HG03432 (cell line): ENCODE measurements around the gene TMCO4.
"Not testable (repeated sequence)": the region's sequence is repeated elsewhere in the genome, so short reads cannot be mapped to it uniquely, and the experiment has no call there.

Experiments
- ATAC-seq: cut with Tn5 transposase; IDR thresholded peaks from one replicate; pipeline ENCODE4 v1.9.1; 2021; ENCODE audit warnings: mild to moderate bottlenecking, moderate library complexity; ENCODE audit not compliant: unreplicated experiment

TMCO4 gene

DNA sequence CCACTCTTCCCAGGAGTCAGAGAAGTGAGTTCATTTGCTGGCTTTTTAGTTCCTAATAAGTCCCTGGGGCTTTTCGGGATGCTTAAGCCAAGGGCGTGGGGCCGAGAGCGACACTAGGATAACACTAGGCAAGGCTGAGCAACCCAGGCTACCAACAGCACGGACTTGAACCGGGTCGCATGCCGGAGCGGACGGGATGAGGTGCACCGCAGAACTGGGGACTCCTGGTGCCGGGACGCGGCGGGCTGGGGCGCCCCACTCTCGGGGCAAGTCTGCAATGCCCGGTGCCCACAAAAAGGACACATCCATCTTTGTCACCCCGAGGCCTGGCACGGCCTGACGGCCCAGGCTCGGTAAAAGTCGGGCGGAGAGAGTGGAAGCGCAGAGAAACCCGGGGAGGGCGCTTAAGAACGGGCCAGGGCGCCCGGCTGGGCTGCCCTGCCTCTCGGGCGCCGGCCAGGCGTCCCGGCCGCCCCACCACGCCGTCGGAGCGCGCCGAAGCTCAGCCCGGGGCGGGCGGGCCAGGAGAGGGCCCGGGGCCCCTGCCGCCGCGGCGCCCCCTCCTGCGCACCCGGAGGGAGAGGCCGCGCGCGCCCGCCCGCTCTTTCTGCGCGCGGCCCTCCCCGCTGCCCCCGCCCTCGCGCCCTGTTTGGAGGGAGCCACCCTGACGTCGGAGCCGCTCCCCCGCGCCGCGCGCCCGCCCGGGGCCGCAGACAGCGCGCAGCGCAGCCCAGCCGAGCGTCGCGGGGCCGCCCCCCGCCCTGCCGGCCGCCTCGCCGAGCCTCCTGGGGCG, 155.9 kb downstream of the TMCO4 start, which contains the start of gene NBL1:
Gene NBL1, plus strand, starts transcription at position 710 of the 793 bp plus-strand sequence. CDS start 10,720 bp downstream, outside the sequence.
- peak; percentile 51 for ATAC-seq

DNA sequence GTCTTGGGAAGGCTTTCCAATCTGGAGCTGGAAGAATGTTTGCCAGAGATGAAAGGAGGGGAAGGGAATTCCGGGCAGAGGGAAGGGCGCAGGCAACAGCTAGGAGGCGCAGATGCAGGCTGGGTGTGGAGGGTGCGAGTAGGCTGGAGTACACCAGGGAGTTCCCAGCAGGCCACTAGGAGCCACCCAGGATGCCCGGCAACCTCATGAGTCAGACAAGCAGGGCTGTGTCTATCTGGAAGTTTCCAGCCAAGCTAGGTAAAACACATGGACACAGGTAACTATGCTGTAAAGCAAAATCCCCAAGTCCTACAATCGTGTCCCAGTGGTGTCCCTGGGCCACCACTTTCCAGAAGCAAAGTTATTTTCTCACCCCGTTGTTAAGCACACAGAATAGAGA, 156.6 kb downstream of the TMCO4 start:
- no peak for ATAC-seq

DNA sequence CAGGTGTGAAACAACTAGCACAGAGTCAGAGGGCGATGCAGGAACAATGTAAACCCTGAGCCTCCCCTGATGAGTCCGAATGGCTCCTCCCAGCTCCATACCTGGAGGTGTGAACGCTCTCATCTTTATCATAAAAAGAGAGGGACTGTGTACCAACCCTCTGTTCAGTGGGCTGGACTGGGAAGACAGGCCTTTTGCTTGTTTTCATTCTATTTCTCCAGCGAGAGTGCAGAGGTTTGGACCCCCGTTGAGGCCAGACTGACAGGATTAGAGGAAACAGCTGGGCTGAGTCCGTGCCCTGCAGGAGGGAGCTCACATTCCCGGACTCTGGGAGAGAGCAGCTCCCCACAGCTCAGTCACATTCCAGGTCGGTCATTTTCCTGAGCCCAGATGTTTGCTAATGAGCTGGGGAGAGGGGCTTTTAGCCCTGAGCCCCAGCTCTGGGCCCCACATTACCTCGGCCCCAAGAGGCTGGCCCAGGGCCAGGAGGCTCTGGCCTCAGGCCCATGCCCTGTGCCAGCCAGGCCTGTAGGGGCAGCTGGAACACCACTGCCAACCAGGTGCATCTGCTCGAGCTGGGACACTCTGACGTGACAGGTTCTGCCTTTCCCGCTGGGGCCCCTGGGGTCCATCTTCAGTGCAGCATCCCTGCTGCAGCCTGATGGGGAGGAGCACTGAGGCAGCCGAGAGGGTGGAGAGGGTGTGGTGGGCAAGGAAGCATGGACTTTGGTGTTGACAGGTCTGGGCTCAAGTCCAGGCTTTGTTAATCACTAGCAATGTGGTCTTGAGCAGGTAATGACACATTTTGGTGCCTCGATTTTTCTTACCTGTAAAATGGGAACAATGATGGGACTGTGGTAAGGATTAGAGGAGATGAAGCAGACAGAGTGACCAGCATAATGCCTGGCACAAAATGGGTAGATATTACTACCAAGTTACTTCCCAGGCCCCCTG, 159.1 kb downstream of the TMCO4 start:
- ATAC-seq = no peak

DNA sequence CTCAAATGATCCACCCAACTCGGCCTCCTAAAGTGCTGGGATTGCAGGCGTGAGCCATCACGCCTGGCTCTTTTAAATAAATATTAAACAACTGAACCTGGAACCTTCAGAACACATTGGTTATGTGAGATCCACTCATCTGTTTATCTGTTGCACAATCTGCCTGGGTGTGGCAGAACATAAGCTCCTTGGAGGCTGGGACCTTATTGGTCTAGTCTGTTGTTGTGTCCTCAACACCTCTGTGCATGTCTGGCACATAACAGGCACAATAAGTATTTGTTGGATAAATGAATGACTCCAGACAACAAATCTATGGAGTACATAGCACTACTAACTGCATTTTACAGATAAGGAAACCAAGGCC, 159.7 kb downstream of the TMCO4 start:
- no peak for ATAC-seq

DNA sequence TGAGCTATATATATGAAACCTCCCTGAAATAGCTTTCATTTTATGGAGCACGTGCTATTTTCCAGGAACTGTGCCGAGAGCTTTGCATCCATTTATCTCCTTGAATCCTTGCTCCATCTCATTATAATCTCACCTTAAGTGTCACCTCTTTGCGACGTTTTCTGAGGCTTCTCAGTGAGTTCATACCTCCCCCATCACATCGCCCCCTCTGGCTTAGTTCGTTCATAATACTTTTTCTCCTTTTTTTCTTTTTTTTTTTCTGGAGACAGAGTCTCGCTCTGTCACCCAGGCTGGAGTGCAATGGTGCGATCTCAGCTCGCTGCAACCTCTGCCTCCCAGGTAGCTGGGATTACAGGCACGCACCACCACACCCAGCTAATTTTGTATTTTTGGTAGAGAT, 160.5 kb downstream of the TMCO4 start:
- ATAC-seq = not testable (repeated sequence)

DNA sequence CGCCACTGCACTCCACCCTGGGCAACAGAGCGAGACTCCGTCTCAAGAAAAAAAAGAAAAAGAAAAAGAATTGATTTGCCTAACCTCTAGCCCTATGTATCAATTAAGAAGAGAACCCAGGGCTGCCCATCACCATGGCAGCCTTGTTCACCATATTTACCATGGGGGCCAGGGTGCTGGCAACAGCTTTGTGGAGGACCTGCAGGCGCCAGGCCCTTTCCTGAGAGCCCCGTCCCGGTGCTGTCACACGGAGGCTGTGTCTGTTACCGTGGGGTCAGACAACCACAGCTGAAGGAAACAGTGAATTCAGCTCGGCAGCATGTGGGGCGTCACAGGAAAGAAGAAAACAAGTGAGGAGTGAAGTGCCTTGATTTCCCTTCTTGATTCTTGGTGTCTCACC, 162.1 kb downstream of the TMCO4 start:
- no peak for ATAC-seq

DNA sequence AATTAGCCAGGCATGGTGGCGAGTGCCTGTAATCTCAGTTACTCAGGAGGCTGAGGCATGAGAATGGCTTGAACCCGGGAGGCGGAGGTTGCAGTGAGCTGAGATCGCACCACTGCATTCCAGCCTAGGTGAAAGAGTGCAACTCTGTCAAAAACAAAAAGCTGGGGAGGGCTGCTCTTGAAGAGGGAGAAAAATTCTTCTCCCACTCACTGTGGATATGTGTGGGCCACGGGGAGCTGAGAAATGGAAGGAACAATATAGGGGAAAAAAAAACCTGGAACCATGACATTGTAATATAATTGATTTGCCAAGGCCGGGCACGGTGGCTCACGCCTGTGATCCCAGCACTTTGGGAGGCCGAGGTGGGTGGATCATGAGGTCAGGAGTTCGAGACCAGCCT, 163.0 kb downstream of the TMCO4 start:
- ATAC-seq = not testable (repeated sequence)

DNA sequence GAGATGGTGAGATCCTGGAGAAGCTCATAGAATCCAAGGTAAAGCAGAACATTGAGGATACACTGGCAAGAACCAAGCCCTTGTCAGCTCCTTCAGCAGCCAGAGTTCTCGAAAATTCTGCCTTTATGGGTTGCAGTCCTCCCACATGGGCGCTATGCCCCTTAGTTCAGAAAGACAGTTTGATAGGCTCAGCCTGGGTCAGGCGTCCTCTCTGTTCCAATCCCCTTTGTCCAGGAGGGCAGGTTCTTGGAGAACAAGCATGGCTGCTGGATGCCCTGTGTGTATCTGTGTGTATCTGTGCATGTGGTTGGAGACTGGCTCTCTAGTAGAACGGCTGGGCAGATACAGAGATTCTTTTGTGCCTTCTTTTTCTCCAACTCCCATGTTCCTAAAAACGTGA, 163.7 kb downstream of the TMCO4 start:
- ATAC-seq = no peak

DNA sequence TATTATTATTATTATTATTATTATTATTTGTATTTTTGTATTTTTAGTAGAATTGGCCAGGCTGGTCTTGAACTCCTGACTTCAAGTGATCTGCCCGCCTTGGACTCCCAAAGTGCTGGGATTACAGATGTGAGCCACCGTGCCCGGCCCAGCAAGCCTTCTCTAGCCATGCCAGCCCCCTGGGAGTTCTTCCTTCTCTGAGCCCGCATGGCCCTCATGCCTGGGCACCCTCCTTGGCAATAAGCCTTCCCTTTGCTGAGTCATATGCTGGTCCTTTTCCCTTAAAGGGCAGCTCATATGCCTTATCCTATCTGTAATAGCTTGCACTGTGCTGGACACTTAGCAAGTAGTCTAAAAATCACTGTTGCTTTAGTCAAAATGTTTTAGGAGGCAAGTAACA, 164.1 kb downstream of the TMCO4 start:
- ATAC-seq = no peak

DNA sequence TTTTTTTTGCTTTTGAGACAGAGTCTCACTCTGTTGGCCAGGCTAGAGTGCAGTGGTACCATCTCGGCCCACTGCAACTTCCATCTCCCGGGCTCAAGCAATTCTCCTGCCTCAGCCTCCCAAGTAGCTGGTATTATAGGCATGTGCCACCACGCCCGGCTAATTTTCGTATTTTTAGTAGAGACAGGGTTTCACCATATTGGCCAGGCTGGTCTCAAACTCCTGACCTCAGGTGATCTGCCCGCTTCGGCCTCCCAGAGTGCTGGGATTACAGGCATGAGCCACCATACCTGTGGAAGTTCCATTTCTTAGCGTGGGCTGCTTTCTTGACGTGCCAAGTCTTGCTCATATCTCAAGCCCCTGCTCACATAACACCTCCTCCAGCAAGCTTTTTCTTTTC, 164.7 kb downstream of the TMCO4 start:
- not testable (repeated sequence) for ATAC-seq

DNA sequence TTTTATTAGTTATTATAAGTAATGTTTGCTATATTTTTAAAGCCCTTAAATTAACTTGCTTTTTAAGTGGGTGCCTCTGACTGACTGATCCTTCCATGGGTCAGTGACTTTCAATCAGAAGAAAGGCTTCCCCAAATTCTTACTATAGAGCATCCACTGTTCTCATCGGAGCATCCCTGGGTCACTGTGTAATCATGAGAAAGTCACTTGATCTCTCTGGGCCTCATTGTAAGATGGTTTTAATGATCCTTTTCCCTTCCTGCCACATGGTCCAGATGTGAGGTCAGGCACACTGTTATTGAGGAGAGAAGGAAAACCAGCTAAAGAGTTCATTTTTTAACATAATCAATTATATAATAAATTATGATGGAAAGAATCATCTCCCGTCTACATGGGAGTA, 166.6 kb downstream of the TMCO4 start:
- no peak for ATAC-seq
